PC-9 (cell line): ENCODE data around the gene CCNB1IP1. TPM values are rescaled to one million over a fixed set of nuclear protein-coding genes. Genes with fewer than 3 reads are reported as not detected.

Experiments used
- BruUV-seq: library from RNA; stranded (reverse); fragments of 400-500 nt; replicated peaks from 2 replicates; lab custom pipeline; 2021; lab: Mats Ljungman, UMichigan
- CTCF ChIA-PET: fragments of 300-600 bp; sonication (Branson Sonifier 250); formaldehyde crosslinking; loops from one replicate; lab custom pipeline; 2022; ENCODE audit warnings: antibody characterized with exemption; lab: Charles Lee
- POLR2A ChIA-PET: fragments of 300-600 bp; sonication (Branson Sonifier 250); formaldehyde crosslinking; loops from one replicate; lab custom pipeline; 2022; ENCODE audit warnings: antibody characterized with exemption; ENCODE audit not compliant: unreplicated experiment; lab: Charles Lee
- DNase-seq, 2 experiments: peaks; one replicate each; pipeline versions ENCODE4 v3.0.0 to v3.0.0-alpha.2; 2015 to 2022; ENCODE audit warnings: mixed read lengths in 1 of 2
- H2AFZ ChIP-seq: fragments of 200-600 bp; sonication (generic); 2 replicates; pipeline ENCODE4 v1.8.1; 2017; ENCODE audit warnings: antibody characterized with exemption
- H3F3A ChIP-seq: fragments of 200-600 bp; sonication (generic); 2 replicates; pipeline ENCODE4 v1.8.1; 2017; ENCODE audit warnings: antibody characterized with exemption, mild to moderate bottlenecking, low read depth; ENCODE audit not compliant: insufficient read depth
- H3K27ac ChIP-seq: fragments of 200-600 bp; sonication (generic); 2 replicates; pipeline ENCODE4 v1.6.1; 2016; ENCODE audit warnings: mixed run types
- H3K27me3 ChIP-seq: fragments of 200-600 bp; sonication (generic); 2 replicates; pipeline ENCODE4 v1.6.1; 2016; ENCODE audit warnings: low read depth, mixed run types; ENCODE audit not compliant: insufficient read depth
- H3K36me3 ChIP-seq: fragments of 200-600 bp; sonication (generic); 2 replicates; pipeline ENCODE4 v1.6.1; 2016; ENCODE audit warnings: low read depth, mixed run types
- H3K4me1 ChIP-seq: fragments of 200-600 bp; sonication (generic); replicated peaks from 2 replicates; pipeline ENCODE4 v1.6.1; 2016; ENCODE audit warnings: mixed run types; ENCODE audit not compliant: insufficient read depth
- H3K4me2 ChIP-seq: fragments of 200-600 bp; sonication (generic); 2 replicates; pipeline ENCODE4 v1.6.1; 2017; ENCODE audit warnings: mixed run types
- H3K4me3 ChIP-seq: fragments of 200-600 bp; sonication (generic); 2 replicates; pipeline ENCODE4 v1.6.1; 2016; ENCODE audit warnings: mixed run types
- H3K79me2 ChIP-seq: fragments of 200-600 bp; sonication (generic); 2 replicates; pipeline ENCODE4 v1.6.1; 2017; ENCODE audit warnings: low read depth, mixed run types
- H3K9me2 ChIP-seq: fragments of 200-600 bp; sonication (generic); 2 replicates; pipeline ENCODE4 v1.8.1; 2017; ENCODE audit warnings: mild to moderate bottlenecking; ENCODE audit not compliant: insufficient read depth
- H3K9me3 ChIP-seq: fragments of 200-600 bp; sonication (generic); 2 replicates; pipeline ENCODE4 v1.8.1; 2016; ENCODE audit warnings: low read depth; ENCODE audit not compliant: insufficient read depth
- H4K20me1 ChIP-seq: fragments of 200-600 bp; sonication (generic); 2 replicates; pipeline ENCODE4 v1.8.1; 2017; ENCODE audit not compliant: insufficient read depth
- EZH2 ChIP-seq: fragments of 200-600 bp; sonication (generic); IDR thresholded peaks from 2 replicates; pipeline ENCODE4 v1.8.0; 2017; ENCODE audit warnings: antibody characterized with exemption, low read depth
- intact Hi-C: fragments of 100-400 bp; cut with micrococcal nuclease; formaldehyde crosslinking; loops from one replicate; pipeline ENCODE4 v1.10.0; 2022; ENCODE audit not compliant: unreplicated experiment
- total RNA-seq: library from RNA; stranded (reverse); gene quantifications from 2 replicates; pipeline ENCODE4 v1.2.3, GENCODE V29; 2021
- TF ChIP-seq, protein P1 (sequence below): fragments of 200-600 bp; sonication (generic); conservative IDR thresholded peaks from 2 replicates; pipeline ENCODE4 v1.6.1; 2017; ENCODE audit warnings: mixed run types, antibody characterized with exemption, mild to moderate bottlenecking, moderate library complexity

Gene CCNB1IP1
- total RNA-seq, 1 experiment from 2014 or later, result 30.8 TPM

DNA sequence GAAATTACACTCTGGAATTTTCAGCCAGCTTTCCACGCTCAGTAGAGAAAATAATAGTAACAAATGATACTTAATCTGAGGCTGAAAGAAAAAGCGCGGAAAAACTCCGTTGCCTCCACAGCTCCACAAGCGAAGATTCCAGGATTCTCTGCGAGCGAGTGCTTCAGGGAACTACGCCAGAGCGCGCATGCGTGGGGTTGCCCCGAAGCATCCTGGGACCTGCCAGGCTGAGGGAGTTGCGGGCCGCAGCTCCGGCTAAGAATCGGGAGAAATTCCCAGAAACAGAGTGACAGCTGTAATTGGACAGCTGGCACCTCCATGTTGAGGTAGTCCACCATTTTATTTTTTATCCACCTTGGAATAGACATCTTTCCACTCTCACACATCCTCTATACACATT lies 15.4 kb downstream of the CCNB1IP1 start:
- BruUV-seq, result no TSS peak
- Histone ChIP-seq H3K4me3 (no peak overlapping the region), H3K27ac (no peak overlapping the region), H3K9me2 (no peaks in the 10 kb centered on the region), H3F3A (no peaks in the 10 kb centered on the region), H2AFZ (no peak overlapping the region), H3K4me2 (no peak overlapping the region), H3K27me3 (no peaks in the 10 kb centered on the region), H3K9me3 (no peaks in the 10 kb centered on the region), H3K36me3 (no peaks in the 10 kb centered on the region; the same call in 1 of the 2 replicates), H3K79me2 (no peaks in the 10 kb centered on the region), H3K4me1 (no peaks in the 10 kb centered on the region), H4K20me1 (no peaks in the 10 kb centered on the region; the same call in none of the 2 replicates)
- no peak for DNase-seq
- ChIA-PET POLR2A (no interaction called here), CTCF (interaction anchor here (0.6 kb wide), 1 partner anchor 355 kb away, joined by 3 read pairs; no protein-coding TSS in a partner anchor)
- TF ChIP-seq, protein P1, sequence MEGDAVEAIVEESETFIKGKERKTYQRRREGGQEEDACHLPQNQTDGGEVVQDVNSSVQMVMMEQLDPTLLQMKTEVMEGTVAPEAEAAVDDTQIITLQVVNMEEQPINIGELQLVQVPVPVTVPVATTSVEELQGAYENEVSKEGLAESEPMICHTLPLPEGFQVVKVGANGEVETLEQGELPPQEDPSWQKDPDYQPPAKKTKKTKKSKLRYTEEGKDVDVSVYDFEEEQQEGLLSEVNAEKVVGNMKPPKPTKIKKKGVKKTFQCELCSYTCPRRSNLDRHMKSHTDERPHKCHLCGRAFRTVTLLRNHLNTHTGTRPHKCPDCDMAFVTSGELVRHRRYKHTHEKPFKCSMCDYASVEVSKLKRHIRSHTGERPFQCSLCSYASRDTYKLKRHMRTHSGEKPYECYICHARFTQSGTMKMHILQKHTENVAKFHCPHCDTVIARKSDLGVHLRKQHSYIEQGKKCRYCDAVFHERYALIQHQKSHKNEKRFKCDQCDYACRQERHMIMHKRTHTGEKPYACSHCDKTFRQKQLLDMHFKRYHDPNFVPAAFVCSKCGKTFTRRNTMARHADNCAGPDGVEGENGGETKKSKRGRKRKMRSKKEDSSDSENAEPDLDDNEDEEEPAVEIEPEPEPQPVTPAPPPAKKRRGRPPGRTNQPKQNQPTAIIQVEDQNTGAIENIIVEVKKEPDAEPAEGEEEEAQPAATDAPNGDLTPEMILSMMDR, result no peak
- no peak for TF ChIP-seq EZH2
- intact Hi-C loops, result no loop called here

DNA sequence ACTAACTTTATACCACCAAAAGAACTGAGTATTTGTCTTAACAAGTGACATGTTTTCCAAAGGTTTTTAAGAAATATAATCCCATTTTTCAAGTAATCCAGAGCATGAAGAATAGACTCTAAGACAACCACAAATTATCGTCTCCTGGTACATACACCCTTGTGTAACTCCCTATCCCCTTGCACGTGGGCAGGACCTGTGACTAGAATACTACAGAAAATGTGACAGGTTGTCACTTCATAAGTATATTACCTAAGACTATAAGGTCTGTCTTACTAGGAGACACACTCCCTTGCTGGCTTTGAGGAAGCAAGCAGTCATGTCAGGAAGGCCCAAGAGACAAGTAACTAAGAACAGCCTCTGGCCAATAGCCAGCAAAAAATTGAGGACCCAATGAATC lies 19.1 kb downstream of the CCNB1IP1 start:
- no peak overlapping the region for H3K27ac ChIP-seq
- no peaks in the 10 kb centered on the region for H3K27me3 ChIP-seq
- H3K4me1 ChIP-seq, result no peaks in the 10 kb centered on the region
- no peak overlapping the region for H3K4me3 ChIP-seq
- no peak overlapping the region for H2AFZ ChIP-seq
- H3F3A ChIP-seq, result 0 out of 2 replicates have a peak, but pooled peaks cover 6% of the 10 kb centered on the region
- TF ChIP-seq EZH2, result no peak
- TF ChIP-seq, protein P1, result no peak
- ChIA-PET CTCF (no interaction called here), POLR2A (no interaction called here)
- H4K20me1 ChIP-seq, result no peaks in the 10 kb centered on the region; the same call in 1 of the 2 replicates
- no peak overlapping the region for H3K4me2 ChIP-seq
- DNase-seq, result no peak
- no peaks in the 10 kb centered on the region for H3K9me3 ChIP-seq
- no peaks in the 10 kb centered on the region for H3K9me2 ChIP-seq
- BruUV-seq, result no TSS peak
- intact Hi-C loops, result no loop called here
- H3K79me2 ChIP-seq, result no peaks in the 10 kb centered on the region
- no peaks in the 10 kb centered on the region; the same call in 1 of the 2 replicates for H3K36me3 ChIP-seq

DNA sequence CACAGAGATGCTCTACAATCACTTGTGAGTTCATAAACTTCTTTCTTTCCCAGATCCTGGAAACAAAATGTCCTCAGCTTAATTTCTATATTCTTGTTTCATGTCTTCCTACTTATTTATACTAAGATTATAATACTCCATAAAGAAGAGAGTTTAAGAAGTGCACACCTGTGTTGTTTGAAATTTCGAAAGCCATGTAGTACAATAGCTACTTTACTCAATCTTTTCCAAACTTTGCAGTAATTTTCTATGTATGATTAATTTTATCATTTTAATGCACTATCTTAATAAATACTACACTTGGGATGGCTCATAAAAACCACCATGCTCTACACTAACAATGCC lies 27.0 kb downstream of the CCNB1IP1 start:
- Histone ChIP-seq H3K9me3 (no peaks in the 10 kb centered on the region), H3K79me2 (peaks cover 10% of the 10 kb centered on the region), H3K4me1 (peaks cover 7% of the 10 kb centered on the region), H3K9me2 (no peaks in the 10 kb centered on the region), H3K4me2 (peak overlapping the region; percentile 87; the same call in 1 of the 2 replicates), H3F3A (no peaks in the 10 kb centered on the region), H3K27ac (no peak overlapping the region), H3K36me3 (no peaks in the 10 kb centered on the region), H3K4me3 (peak overlapping the region; percentile 88; the same call in 1 of the 2 replicates), H3K27me3 (no peaks in the 10 kb centered on the region), H2AFZ (no peak overlapping the region), H4K20me1 (no peaks in the 10 kb centered on the region)
- CTCF ChIA-PET, result no interaction called here
- TF ChIP-seq, protein P1, result peak; percentile 0; the same call in 1 of the 2 replicates
- no peak for TF ChIP-seq EZH2
- DNase-seq, result no peak
- BruUV-seq, result no TSS peak
- intact Hi-C loops, result no loop called here
- POLR2A ChIA-PET, result no interaction called here
